Endothelial cell of umbilical vein (primary cell): ENCODE results near the gene RBSN. TPM values are rescaled to one million over a fixed set of nuclear protein-coding genes. Genes with fewer than 3 reads are reported as not detected.

ENCODE experiments used
- BruUV-seq: library from RNA; stranded (reverse); fragments of 400-500 nt; replicated peaks from 2 replicates; lab custom pipeline; 2021; lab: Mats Ljungman, UMichigan
- CTCF ChIA-PET: fragments of 300-600, 350-600 bp; sonication (Branson Sonifier 250); formaldehyde crosslinking; loops from one replicate; lab custom pipeline; 2021; ENCODE audit warnings: antibody characterized with exemption, inconsistent platforms; lab: Charles Lee
- POLR2A ChIA-PET: fragments of 300-600, 350-600 bp; sonication (Branson Sonifier 250); formaldehyde crosslinking; loops from one replicate; lab custom pipeline; 2021; ENCODE audit warnings: antibody characterized with exemption, inconsistent platforms; lab: Charles Lee
- DNase-seq: peaks from one replicate; pipeline ENCODE4 v3.0.0-alpha.2; 2011; ENCODE audit warnings: low read depth, low spot score
- FAIRE-seq: peaks from 2 replicates; lab custom pipeline; 2011; peaks lifted over from hg19 to GRCh38; lab: Jason Lieb, UNC
- H2AFZ ChIP-seq: 2 replicates; pipeline ENCODE4 v1.6.0; 2012; ENCODE audit warnings: low read depth, low read length, control low read depth, inconsistent platforms
- H3K27ac ChIP-seq: 2 replicates; pipeline ENCODE4 v1.5.1; 2011; ENCODE audit warnings: low read depth, mild to moderate bottlenecking, control low read depth, low read length, moderate library complexity; ENCODE audit not compliant: insufficient read depth
- H3K27me3 ChIP-seq, 2 experiments: 2 replicates each; pipeline versions ENCODE4 v1.6.0 to v1.6.1; 2011; ENCODE audit warnings: low read length in 2 of 2, mixed read lengths in 1 of 2; ENCODE audit not compliant: control insufficient read depth in 2 of 2, insufficient read depth in 2 of 2
- H3K36me3 ChIP-seq, 2 experiments: 2 replicates in 1 of 2; 3 replicates in 1 of 2; pipeline ENCODE4 v1.5.1; 2011; ENCODE audit warnings: low read length in 2 of 2, mild to moderate bottlenecking in 1 of 2, moderate library complexity in 1 of 2; ENCODE audit not compliant: control insufficient read depth in 2 of 2, insufficient read depth in 2 of 2; ENCODE audit errors: extremely low read depth in 1 of 2
- H3K4me1 ChIP-seq: 3 replicates; pipeline ENCODE4 v1.5.1; 2011; ENCODE audit warnings: mild to moderate bottlenecking, low read length; ENCODE audit not compliant: control insufficient read depth, insufficient read depth; ENCODE audit errors: extremely low read depth
- H3K4me2 ChIP-seq: 2 replicates; pipeline ENCODE4 v1.6.1; 2011; ENCODE audit warnings: low read length, control low read depth, mixed read lengths; ENCODE audit not compliant: insufficient read depth
- H3K4me3 ChIP-seq, 3 experiments: fragments of 200-600 bp in 1 of 3; sonication (generic), shearing (Covaris generic) in 1 of 3; replicated peaks in 1 of 3; 2 replicates each; pipeline ENCODE4 v1.5.1; 2011 to 2016; ENCODE audit warnings: control low read depth in 3 of 3, low read length in 3 of 3, mild to moderate bottlenecking in 2 of 3, inconsistent platforms in 1 of 3, low read depth in 1 of 3, moderate library complexity in 1 of 3; ENCODE audit not compliant: insufficient read depth in 1 of 3
- H3K79me2 ChIP-seq: 2 replicates; pipeline ENCODE4 v1.6.0; 2012; ENCODE audit warnings: low read length, inconsistent platforms; ENCODE audit not compliant: control insufficient read depth, insufficient read depth
- H3K9ac ChIP-seq: replicated peaks from 2 replicates; pipeline ENCODE3; 2011; ENCODE audit warnings: low read length, control low read depth; ENCODE audit not compliant: insufficient read depth; ENCODE audit errors: extremely low read depth
- H3K9me1 ChIP-seq: replicated peaks from 3 replicates; pipeline ENCODE4 v1.6.0; 2011; ENCODE audit warnings: mild to moderate bottlenecking, low read length; ENCODE audit not compliant: control insufficient read depth, insufficient read depth; ENCODE audit errors: extremely low read depth
- H3K9me3 ChIP-seq: replicated peaks from 2 replicates; pipeline ENCODE4 v1.5.1; 2012; ENCODE audit warnings: low read length, inconsistent platforms; ENCODE audit not compliant: control insufficient read depth, insufficient read depth
- H4K20me1 ChIP-seq: replicated peaks from 2 replicates; pipeline ENCODE3; 2011; ENCODE audit warnings: mild to moderate bottlenecking, low read length; ENCODE audit not compliant: control insufficient read depth, insufficient read depth; ENCODE audit errors: extremely low read depth
- EZH2 ChIP-seq: IDR thresholded peaks from 2 replicates; pipeline ENCODE4 v1.6.1; 2012; ENCODE audit warnings: borderline replicate concordance, low read depth, mild to moderate bottlenecking, moderate library complexity, low read length, inconsistent platforms; ENCODE audit not compliant: severe bottlenecking
- FOS ChIP-seq: IDR thresholded peaks from 2 replicates; pipeline ENCODE4 v1.6.1; 2011; ENCODE audit warnings: mild to moderate bottlenecking, low read length, moderate library complexity, borderline replicate concordance; ENCODE audit not compliant: insufficient read depth
- GATA2 ChIP-seq: IDR thresholded peaks from 2 replicates; pipeline ENCODE4 v1.7.0; 2011; ENCODE audit warnings: low read depth, mild to moderate bottlenecking, moderate library complexity, mixed read lengths, low read length; ENCODE audit not compliant: insufficient read length, insufficient read depth
- JUN ChIP-seq: IDR thresholded peaks from 2 replicates; pipeline ENCODE4 v1.6.1; 2011; ENCODE audit warnings: borderline replicate concordance, low read depth; ENCODE audit not compliant: insufficient read length, insufficient read depth
- MYC ChIP-seq: IDR thresholded peaks from one replicate; pipeline ENCODE4 v1.6.1; 2011; ENCODE audit warnings: mild to moderate bottlenecking, low read depth, low read length
- POLR2A ChIP-seq: IDR thresholded peaks from 2 replicates; pipeline ENCODE4 v1.6.1; 2012; ENCODE audit warnings: low read depth, mild to moderate bottlenecking, control low read depth, low read length
- POLR2AphosphoS5 ChIP-seq: IDR thresholded peaks from 2 replicates; pipeline ENCODE4 v1.6.1; 2012; ENCODE audit warnings: low read depth, mild to moderate bottlenecking, control low read depth, low read length, moderate library complexity; ENCODE audit not compliant: insufficient read depth
- dilution Hi-C: fragments of 300-500 bp; cut with MboI; formaldehyde crosslinking; loops from one replicate; pipeline ENCODE4 v1.15.0; 2019; ENCODE audit warnings: low sequenced_read_pairs; ENCODE audit not compliant: extremely low pct_ligation_motif_present
- intact Hi-C: fragments of 100-400 bp; cut with micrococcal nuclease; formaldehyde crosslinking; loops from one replicate; pipeline ENCODE4 v1.10.0; 2022
- polyA plus RNA-seq, 4 experiments: library from polyadenylated mRNA; depleted of rRNA in 3 of 4; stranded (reverse) in 3 of 4; unstranded in 1 of 4; fragments of >200 nt; gene quantifications; 2 replicates each; pipeline versions ENCODE4 v1.2.1 to v1.2.3, GENCODE V29; 2011 to 2012; ENCODE audit warnings: missing spikeins in 1 of 4
- total RNA-seq: library from RNA; stranded (reverse); gene quantifications from 2 replicates; pipeline ENCODE4 v1.2.3, GENCODE V29; 2021
- TF ChIP-seq, protein P1 (sequence below), 2 donors: IDR thresholded peaks; 1 replicate in 1 of 2; 2 replicates in 1 of 2; pipeline ENCODE4 v1.5.1; 2011; ENCODE audit warnings: low read length in 2 of 2, mild to moderate bottlenecking in 2 of 2, moderate library complexity in 2 of 2, control low read depth in 1 of 2, inconsistent platforms in 1 of 2, low read depth in 1 of 2; ENCODE audit not compliant: insufficient read depth in 1 of 2; ENCODE audit errors: extremely low read depth in 1 of 2
- TF ChIP-seq, protein P2 (sequence below): IDR thresholded peaks from 2 replicates; pipeline ENCODE4 v1.6.1; 2011; ENCODE audit not compliant: insufficient read depth, insufficient read length

RBSN gene
- total and polyA plus RNA-seq, 2 donors (not counting 3 experiments of a cell fraction or from before 2014, with no cell fraction given): 6.7 to 23.6 TPM

DNA sequence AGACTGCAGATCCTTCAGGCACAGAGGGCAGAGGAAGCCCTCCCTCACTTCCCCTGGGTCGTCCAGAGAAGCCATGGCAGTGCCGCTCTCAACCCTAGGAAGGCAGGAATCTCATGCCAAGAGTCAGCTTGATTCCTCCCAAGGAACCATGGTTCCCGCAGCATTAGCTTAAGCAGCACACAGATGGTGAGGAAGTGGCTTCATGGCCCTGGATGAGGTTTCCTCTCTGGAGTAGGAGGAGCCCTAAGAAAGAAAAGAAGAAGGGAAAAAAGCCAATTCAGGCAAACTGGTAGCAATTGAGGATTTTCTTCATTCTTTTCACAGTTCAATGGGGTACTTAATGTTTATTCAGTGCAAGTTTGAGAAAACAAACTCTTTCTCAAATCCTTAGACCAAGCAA, 2.9 kb downstream of the RBSN start:
- no peaks in the 10 kb centered on the region for H3K9me1 ChIP-seq

More for the DNA sequence above, 2.9 kb downstream of the RBSN start:
- Histone ChIP-seq H4K20me1 (no peaks in the 10 kb centered on the region), H3K4me3 (no peak overlapping the region), H3K27ac (no peak overlapping the region), H3K4me2 (no peak overlapping the region), H3K9me3 (no peaks in the 10 kb centered on the region), H3K27me3 (no peaks in the 10 kb centered on the region), H3K36me3 (peaks cover 8 to 14% of the 10 kb centered on the region in 2 experiments), H3K9ac (no peak overlapping the region), H2AFZ (no peak overlapping the region), H3K4me1 (peaks cover 13% of the 10 kb centered on the region), H3K79me2 (peaks cover 14% of the 10 kb centered on the region)
- FAIRE-seq (no peak), DNase-seq (no peak)
- POLR2A ChIA-PET: no interaction called here
- CTCF ChIA-PET: no interaction called here
- BruUV-seq: no TSS peak
- dilution Hi-C loops (no loop called here), intact Hi-C loops (no loop called here)
- TF ChIP-seq, protein P1, sequence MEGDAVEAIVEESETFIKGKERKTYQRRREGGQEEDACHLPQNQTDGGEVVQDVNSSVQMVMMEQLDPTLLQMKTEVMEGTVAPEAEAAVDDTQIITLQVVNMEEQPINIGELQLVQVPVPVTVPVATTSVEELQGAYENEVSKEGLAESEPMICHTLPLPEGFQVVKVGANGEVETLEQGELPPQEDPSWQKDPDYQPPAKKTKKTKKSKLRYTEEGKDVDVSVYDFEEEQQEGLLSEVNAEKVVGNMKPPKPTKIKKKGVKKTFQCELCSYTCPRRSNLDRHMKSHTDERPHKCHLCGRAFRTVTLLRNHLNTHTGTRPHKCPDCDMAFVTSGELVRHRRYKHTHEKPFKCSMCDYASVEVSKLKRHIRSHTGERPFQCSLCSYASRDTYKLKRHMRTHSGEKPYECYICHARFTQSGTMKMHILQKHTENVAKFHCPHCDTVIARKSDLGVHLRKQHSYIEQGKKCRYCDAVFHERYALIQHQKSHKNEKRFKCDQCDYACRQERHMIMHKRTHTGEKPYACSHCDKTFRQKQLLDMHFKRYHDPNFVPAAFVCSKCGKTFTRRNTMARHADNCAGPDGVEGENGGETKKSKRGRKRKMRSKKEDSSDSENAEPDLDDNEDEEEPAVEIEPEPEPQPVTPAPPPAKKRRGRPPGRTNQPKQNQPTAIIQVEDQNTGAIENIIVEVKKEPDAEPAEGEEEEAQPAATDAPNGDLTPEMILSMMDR (IDR thresholded peaks at IDR 0.05; ENCODE audit: extremely low read depth in 1 of 2, insufficient read depth in 1 of 2, low read depth in 1 of 2, low read length in 2 of 2): no peak
- TF ChIP-seq, protein P2, sequence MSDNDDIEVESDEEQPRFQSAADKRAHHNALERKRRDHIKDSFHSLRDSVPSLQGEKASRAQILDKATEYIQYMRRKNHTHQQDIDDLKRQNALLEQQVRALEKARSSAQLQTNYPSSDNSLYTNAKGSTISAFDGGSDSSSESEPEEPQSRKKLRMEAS: no peak
- TF ChIP-seq FOS: no peak
- no peak for TF ChIP-seq MYC
- TF ChIP-seq POLR2AphosphoS5: no peak
- no peak for TF ChIP-seq POLR2A
- no peak for TF ChIP-seq JUN
- no peak for TF ChIP-seq EZH2
- no peak for TF ChIP-seq GATA2
